Motor neuron (in vitro differentiated cells): ENCODE results near the gene PCNX4. TPM values are rescaled to one million over a fixed set of nuclear protein-coding genes. Genes with fewer than 3 reads are reported as not detected.

Experiments used
- ATAC-seq, 8 experiments: fragments of 200-7000 bp; cut with Tn5 transposase; replicated peaks in 6 of 8; 2 replicates each; pipeline ENCODE4 v1.8.0; 2021; ENCODE audit warnings: mild to moderate bottlenecking in 8 of 8, moderate library complexity in 8 of 8
- H3K27ac ChIP-seq, 2 donors: fragments of 250-450 bp; sonication (Bioruptor Pico); 2 replicates each; pipeline ENCODE4 v1.9.0; 2021; ENCODE audit warnings: antibody characterized with exemption in 2 of 2, mild to moderate bottlenecking in 2 of 2, moderate library complexity in 1 of 2
- H3K4me1 ChIP-seq, 2 donors: fragments of 250-450 bp; sonication (Bioruptor Pico); replicated peaks in 1 of 2; 2 replicates each; pipeline ENCODE4 v1.6.1; 2021; ENCODE audit warnings: antibody characterized with exemption in 2 of 2, mild to moderate bottlenecking in 2 of 2, moderate library complexity in 1 of 2
- H3K4me3 ChIP-seq, 5 donors: fragments of 250-450 bp; sonication (Bioruptor Pico); 2 replicates each; pipeline ENCODE4 v1.9.0; 2021; ENCODE audit warnings: antibody characterized with exemption in 5 of 5, mild to moderate bottlenecking in 5 of 5, moderate library complexity in 4 of 5
- WGBS, 10 experiments: fragments of 450-650 bp; shearing (Covaris generic); methylation state at CpG; one replicate each; pipeline ENCODE4 v1.0.0; 2022; 5-methylcytosine and 5-hydroxymethylcytosine counted together
- in situ Hi-C, 9 experiments: fragments of 400-800 bp; cut with MboI; loops; one replicate each; pipeline ENCODE4 v1.15.0; 2021; ENCODE audit warnings: low sequenced_read_pairs in 9 of 9, low pct_unique_long_range_greater_than_20kb in 2 of 9; ENCODE audit not compliant: unreplicated experiment in 9 of 9
- total RNA-seq, 8 experiments: library from RNA; unstranded; fragments of 300-600 nt; gene quantifications; 2 replicates each; pipeline versions ENCODE4 v1.2.3 to v1.2.4, GENCODE V29; 2022

The PCNX4 gene
- total RNA-seq, 8 experiments from 2014 or later, result 48.6 to 137 (median 69.1) TPM

DNA sequence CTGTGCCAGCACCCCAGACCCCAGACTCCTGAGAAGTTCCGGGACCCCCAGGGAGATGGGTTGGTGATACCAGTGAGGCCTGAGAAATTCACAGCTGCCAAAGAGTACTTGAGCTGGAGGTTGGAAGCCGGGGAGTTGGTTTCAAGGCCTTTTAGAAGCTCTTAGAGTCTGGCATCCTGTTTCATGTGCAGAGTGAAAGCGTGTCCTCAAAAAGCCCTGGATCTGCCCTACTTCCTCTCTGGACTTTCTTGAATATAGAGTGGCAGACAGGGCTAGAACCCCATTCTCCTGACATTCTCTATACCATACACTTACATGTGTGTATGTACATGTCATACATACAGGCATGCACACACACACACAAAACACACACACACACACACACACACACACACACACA, 126.0 kb downstream of the PCNX4 start:
- ATAC-seq, result no peak
- WGBS, 10 experiments, result 86% methylated on average over 1 of the region's 3 CpGs; no CpG with 5 or more reads in 9 of the 10 experiments
- no peak overlapping the region for H3K27ac ChIP-seq
- H3K4me3 ChIP-seq, result no peak overlapping the region
- no peaks in the 10 kb centered on the region for H3K4me1 ChIP-seq
- in situ Hi-C loops, result no loop called here

Other genes starting within 250 kb of the PCNX4 start
- gene RTN1, start 221.1 kb upstream of the PCNX4 start, total RNA-seq, result 100 to 1,000 TPM in 5 of 8 experiments, 1 to 10 TPM in 1, under 1 TPM in 2; 0.17 to 384 (median 179) TPM
- gene LRRC9, start 171.8 kb upstream of the PCNX4 start, total RNA-seq, result 10 to 100 TPM in 1 of 8 experiments, 1 to 10 TPM in 4, under 1 TPM in 1, not detected in 2; 0.40 to 28.3 (median 1.5) TPM
- gene DHRS7, start 73.5 kb downstream of the PCNX4 start, total RNA-seq, result 10 to 100 TPM; 29.1 to 75.8 (median 39.5) TPM
- 10 to 100 TPM; 19.5 to 36.3 (median 32.6) TPM for gene PPM1A, start 157.3 kb downstream of the PCNX4 start, total RNA-seq